Activated B cell treated with CpG ODN at 0.5 μM for 24 hours (primary cell): ENCODE results near the gene CBX2. TPM values are rescaled to one million over a fixed set of nuclear protein-coding genes. Genes with fewer than 3 reads are reported as not detected.

Experiments used
- ATAC-seq: fragments of 200-7000 bp; cut with Tn5 transposase; one replicate; pipeline ENCODE4 v1.10.0; 2021; ENCODE audit warnings: low read depth, mild to moderate bottlenecking, moderate library complexity
- CTCF ChIA-PET: fragments of 350-600 bp; sonication (Branson Sonifier 250); formaldehyde crosslinking; loops from one replicate; lab custom pipeline; 2021; ENCODE audit warnings: antibody characterized with exemption; lab: Charles Lee
- POLR2A ChIA-PET: fragments of 350-600 bp; sonication (Branson Sonifier 250); formaldehyde crosslinking; loops from one replicate; lab custom pipeline; 2021; ENCODE audit warnings: antibody characterized with exemption; lab: Charles Lee
- DNase-seq: peaks from one replicate; pipeline ENCODE4 v3.0.0; 2022
- H3K27ac Mint-ChIP-seq: one replicate; pipeline ENCODE4 v1.8.0; 2020; ENCODE audit warnings: mixed read lengths
- H3K27me3 Mint-ChIP-seq: one replicate; pipeline ENCODE4 v1.8.0; 2021; ENCODE audit warnings: mixed read lengths
- H3K36me3 Mint-ChIP-seq: one replicate; pipeline ENCODE4 v1.8.0; 2021; ENCODE audit warnings: low read depth, mixed read lengths
- H3K4me1 Mint-ChIP-seq: one replicate; pipeline ENCODE4 v1.8.0; 2021; ENCODE audit warnings: mixed read lengths
- H3K4me3 Mint-ChIP-seq: one replicate; pipeline ENCODE4 v1.8.0; 2020; ENCODE audit warnings: mild to moderate bottlenecking, mixed read lengths
- H3K9me3 Mint-ChIP-seq: one replicate; pipeline ENCODE4 v1.8.0; 2020; ENCODE audit warnings: mixed read lengths
- CTCF ChIP-seq: fragments of 200-600 bp; IDR thresholded peaks from one replicate; pipeline ENCODE4 v1.8.0; 2022; ENCODE audit warnings: antibody characterized with exemption, mild to moderate bottlenecking
- intact Hi-C: fragments of 100-400 bp; cut with micrococcal nuclease; formaldehyde crosslinking; loops from one replicate; pipeline ENCODE4 v1.15.1; 2024
- total RNA-seq: library from RNA; stranded (reverse); gene quantifications from 2 replicates; pipeline ENCODE4 v1.2.3, GENCODE V29; 2022

CBX2 gene
- total RNA-seq, 1 donor from 2014 or later = 0.67 TPM

GRCh38 chr17:79746889-79747507 is 30.9 kb upstream of the CBX2 start:
- POLR2A ChIA-PET = interaction anchor here (0.5 to 1.2 kb wide), 3 partner anchors 12 to 244 kb away, joined by 3 to 4 read pairs (median 4); partner anchors contain the start of gene CBX4
- ATAC-seq (no peak), DNase-seq (no peak)
- peaks cover 22% of the 10 kb centered on the region for H3K4me1 Mint-ChIP-seq
- CTCF ChIA-PET = interaction anchor here (1.2 to 1.8 kb wide), 3 partner anchors 40 to 246 kb away, joined by 3 to 13 read pairs (median 6); no protein-coding TSS in a partner anchor
- no peak for TF ChIP-seq CTCF
- H3K4me3 Mint-ChIP-seq = no peak overlapping the region
- intact Hi-C loops = loop anchor here (1.0 to 2.0 kb wide), 6 partner anchors 31 to 244 kb away; partner anchors contain the start of genes CBX2, CBX4 and CBX8
- no peaks in the 10 kb centered on the region for H3K36me3 Mint-ChIP-seq
- peaks cover 43% of the 10 kb centered on the region for H3K27me3 Mint-ChIP-seq
- no peaks in the 10 kb centered on the region for H3K9me3 Mint-ChIP-seq
- no peak overlapping the region for H3K27ac Mint-ChIP-seq

- POLR2A ChIA-PET = no interaction called here
- Mint-ChIP-seq H3K4me3 (no peak overlapping the region), H3K27ac (no peak overlapping the region), H3K27me3 (peaks cover 41% of the 10 kb centered on the region), H3K9me3 (no peaks in the 10 kb centered on the region), H3K36me3 (no peaks in the 10 kb centered on the region), H3K4me1 (peaks cover 23% of the 10 kb centered on the region)
- TF ChIP-seq CTCF = no peak
- intact Hi-C loops = loop anchor here (2.0 kb wide), 4 partner anchors 49 to 223 kb away; partner anchors contain the start of genes CBX4 and CBX8
- ATAC-seq (no peak), DNase-seq (no peak)
- CTCF ChIA-PET = interaction anchor here (1.5 kb wide), 1 partner anchor 39 kb away, joined by 3 read pairs; no protein-coding TSS in a partner anchor
Observed at GRCh38 chr17:79747508-79748294, 30.2 kb upstream of the CBX2 start.

GRCh38 chr17:79748295-79749099 is 29.5 kb upstream of the CBX2 start:
- no peak for TF ChIP-seq CTCF
- intact Hi-C loops = no loop called here
- Mint-ChIP-seq H3K36me3 (no peaks in the 10 kb centered on the region), H3K27ac (no peak overlapping the region), H3K4me3 (no peak overlapping the region), H3K9me3 (no peaks in the 10 kb centered on the region), H3K4me1 (peaks cover 23% of the 10 kb centered on the region), H3K27me3 (peaks cover 41% of the 10 kb centered on the region)
- POLR2A ChIA-PET = no interaction called here
- CTCF ChIA-PET = no interaction called here
- no peak for ATAC-seq
- no peak for DNase-seq

GRCh38 chr17:79749156-79749815 is 28.7 kb upstream of the CBX2 start:
- no peak for ATAC-seq
- Mint-ChIP-seq H3K4me3 (no peak overlapping the region), H3K27ac (no peak overlapping the region), H3K4me1 (peaks cover 23% of the 10 kb centered on the region), H3K9me3 (no peaks in the 10 kb centered on the region), H3K27me3 (peaks cover 43% of the 10 kb centered on the region), H3K36me3 (no peaks in the 10 kb centered on the region)
- TF ChIP-seq CTCF = no peak
- intact Hi-C loops = no loop called here
- ChIA-PET POLR2A (no interaction called here), CTCF (no interaction called here)
- DNase-seq = no peak
